Mammary epithelial cell (primary cell): Measurements from ENCODE around the gene RADIL.

ENCODE experiments used
- EZH2 ChIP-seq: IDR thresholded peaks from 2 replicates; pipeline ENCODE4 v1.6.1; 2012; ENCODE audit warnings: low read length, inconsistent platforms, borderline replicate concordance
- TF ChIP-seq, protein P1 (sequence below), 2 donors: IDR thresholded peaks in 1 of 2; conservative IDR thresholded peaks in 1 of 2; 2 replicates each; pipeline ENCODE4 v1.5.1; 2011 to 2012; ENCODE audit warnings: inconsistent platforms in 2 of 2, low read length in 2 of 2, mild to moderate bottlenecking in 2 of 2, control low read depth in 1 of 2, low read depth in 1 of 2; ENCODE audit not compliant: insufficient read depth in 1 of 2; ENCODE audit errors: extremely low read depth in 1 of 2

- TF ChIP-seq, protein P1, sequence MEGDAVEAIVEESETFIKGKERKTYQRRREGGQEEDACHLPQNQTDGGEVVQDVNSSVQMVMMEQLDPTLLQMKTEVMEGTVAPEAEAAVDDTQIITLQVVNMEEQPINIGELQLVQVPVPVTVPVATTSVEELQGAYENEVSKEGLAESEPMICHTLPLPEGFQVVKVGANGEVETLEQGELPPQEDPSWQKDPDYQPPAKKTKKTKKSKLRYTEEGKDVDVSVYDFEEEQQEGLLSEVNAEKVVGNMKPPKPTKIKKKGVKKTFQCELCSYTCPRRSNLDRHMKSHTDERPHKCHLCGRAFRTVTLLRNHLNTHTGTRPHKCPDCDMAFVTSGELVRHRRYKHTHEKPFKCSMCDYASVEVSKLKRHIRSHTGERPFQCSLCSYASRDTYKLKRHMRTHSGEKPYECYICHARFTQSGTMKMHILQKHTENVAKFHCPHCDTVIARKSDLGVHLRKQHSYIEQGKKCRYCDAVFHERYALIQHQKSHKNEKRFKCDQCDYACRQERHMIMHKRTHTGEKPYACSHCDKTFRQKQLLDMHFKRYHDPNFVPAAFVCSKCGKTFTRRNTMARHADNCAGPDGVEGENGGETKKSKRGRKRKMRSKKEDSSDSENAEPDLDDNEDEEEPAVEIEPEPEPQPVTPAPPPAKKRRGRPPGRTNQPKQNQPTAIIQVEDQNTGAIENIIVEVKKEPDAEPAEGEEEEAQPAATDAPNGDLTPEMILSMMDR (conservative IDR thresholded peaks at IDR 0.05 in 1 of 2, IDR thresholded peaks at IDR 0.05 in 1 of 2; ENCODE audit: extremely low read depth in 1 of 2, insufficient read depth in 1 of 2, low read depth in 1 of 2, low read length in 2 of 2), result no peak
- TF ChIP-seq EZH2, result no peak
These were observed 76.4 kb downstream of the RADIL start for GRCh38 chr7:4806983-4807597.
